ENCODE results near the gene PLXDC2.

DNA sequence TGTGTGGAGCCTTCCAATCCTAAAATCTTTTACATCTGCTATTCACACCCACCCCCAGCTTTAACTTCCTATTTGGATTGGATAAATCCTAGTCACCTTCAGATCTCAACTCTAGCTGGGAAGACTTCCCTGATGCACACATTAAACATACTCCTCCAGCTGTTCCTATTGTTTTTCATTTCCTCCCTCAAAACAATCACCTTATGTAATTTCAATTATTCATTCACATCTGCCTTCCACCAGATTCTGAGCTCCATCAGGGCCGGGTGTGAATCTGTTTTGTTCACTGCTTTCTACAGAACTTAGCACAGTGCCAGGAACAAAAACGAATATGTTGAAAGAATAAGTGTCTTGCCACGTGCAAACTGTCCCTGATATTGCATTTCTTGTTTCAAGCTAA is 497.4 kb downstream of the PLXDC2 start:
- TF ChIP-seq, protein P1, sequence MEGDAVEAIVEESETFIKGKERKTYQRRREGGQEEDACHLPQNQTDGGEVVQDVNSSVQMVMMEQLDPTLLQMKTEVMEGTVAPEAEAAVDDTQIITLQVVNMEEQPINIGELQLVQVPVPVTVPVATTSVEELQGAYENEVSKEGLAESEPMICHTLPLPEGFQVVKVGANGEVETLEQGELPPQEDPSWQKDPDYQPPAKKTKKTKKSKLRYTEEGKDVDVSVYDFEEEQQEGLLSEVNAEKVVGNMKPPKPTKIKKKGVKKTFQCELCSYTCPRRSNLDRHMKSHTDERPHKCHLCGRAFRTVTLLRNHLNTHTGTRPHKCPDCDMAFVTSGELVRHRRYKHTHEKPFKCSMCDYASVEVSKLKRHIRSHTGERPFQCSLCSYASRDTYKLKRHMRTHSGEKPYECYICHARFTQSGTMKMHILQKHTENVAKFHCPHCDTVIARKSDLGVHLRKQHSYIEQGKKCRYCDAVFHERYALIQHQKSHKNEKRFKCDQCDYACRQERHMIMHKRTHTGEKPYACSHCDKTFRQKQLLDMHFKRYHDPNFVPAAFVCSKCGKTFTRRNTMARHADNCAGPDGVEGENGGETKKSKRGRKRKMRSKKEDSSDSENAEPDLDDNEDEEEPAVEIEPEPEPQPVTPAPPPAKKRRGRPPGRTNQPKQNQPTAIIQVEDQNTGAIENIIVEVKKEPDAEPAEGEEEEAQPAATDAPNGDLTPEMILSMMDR (IDR thresholded peaks at IDR 0.05): no peak
- TF ChIP-seq KDM1A (IDR thresholded peaks at IDR 0.05; ENCODE audit: low read depth): no peak
- no peak for TF ChIP-seq POLR2A (IDR thresholded peaks at IDR 0.05; ENCODE audit: low read length)
- TF ChIP-seq, protein P2, sequence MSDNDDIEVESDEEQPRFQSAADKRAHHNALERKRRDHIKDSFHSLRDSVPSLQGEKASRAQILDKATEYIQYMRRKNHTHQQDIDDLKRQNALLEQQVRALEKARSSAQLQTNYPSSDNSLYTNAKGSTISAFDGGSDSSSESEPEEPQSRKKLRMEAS (IDR thresholded peaks at IDR 0.05): no peak
- no peak for TF ChIP-seq EP300 (IDR thresholded peaks at IDR 0.05)
- no peak for TF ChIP-seq RAD21 (conservative IDR thresholded peaks at IDR 0.05 in 1 of 2, IDR thresholded peaks at IDR 0.05 in 1 of 2)
- TF ChIP-seq TP53 (CRISPR knock-in tag; IDR thresholded peaks at IDR 0.05): no peak
- TF ChIP-seq SREBF2 (IDR thresholded peaks at IDR 0.05): no peak
- TF ChIP-seq JUN (IDR thresholded peaks at IDR 0.05): no peak
- TF ChIP-seq MAZ (IDR thresholded peaks at IDR 0.05; ENCODE audit: borderline replicate concordance, low read depth, low read length): no peak
- no peak for TF ChIP-seq CHD2 (IDR thresholded peaks at IDR 0.05; ENCODE audit: low read length, partially characterized antibody)

Measured in A549 (cell line).